Measurements from ENCODE around the gene SPATA17. TPM values are rescaled to one million over a fixed set of nuclear protein-coding genes. Genes with fewer than 3 reads are reported as not detected.

The SPATA17 gene
- total RNA-seq, 4 donors from 2014 or later: 0.07 to 0.49 TPM; not detected in 2

GRCh38 chr1:217876896-217877295, 245.8 kb downstream of the SPATA17 start:
- no peaks in the 10 kb centered on the region for H3K4me1 ChIP-seq
- in situ Hi-C loops (cut with MboI; ENCODE audit: low sequenced_read_pairs in 4 of 4) (loop anchor here in 1 of 4 donors (10.0 kb wide), 1 partner anchor 58 kb away; no protein-coding TSS in a partner anchor), intact Hi-C loops (cut with DNase I; ENCODE audit: low total_unique reads) (no loop called here)
- H3K27me3 ChIP-seq: no peaks in the 10 kb centered on the region
- H3K27ac ChIP-seq: no peak overlapping the region
- no peak for TF ChIP-seq POLR2A (IDR thresholded peaks at IDR 0.05)
- TF ChIP-seq CTCF (IDR thresholded peaks at IDR 0.05 in 4 of 5, conservative IDR thresholded peaks at IDR 0.05 in 1 of 5): no peak
- DNase-seq (no peak), ATAC-seq (no peak)
- H3K4me3 ChIP-seq: no peak overlapping the region
- H3K9me3 ChIP-seq: no peaks in the 10 kb centered on the region
- H3K36me3 ChIP-seq: no peaks in the 10 kb centered on the region

- Histone ChIP-seq H3K36me3 (no peaks in the 10 kb centered on the region), H3K4me1 (no peaks in the 10 kb centered on the region)
- intact Hi-C loops (cut with DNase I; ENCODE audit: low total_unique reads): no loop called here
Measured at GRCh38 chr1:217881131-217881543, 250.0 kb downstream of the SPATA17 start.

GRCh38 chr1:217881607-217882332, 250.6 kb downstream of the SPATA17 start:
- DNase-seq (no peak), ATAC-seq (no peak)
- Histone ChIP-seq H3K4me1 (no peaks in the 10 kb centered on the region), H3K27ac (no peak overlapping the region), H3K4me3 (no peak overlapping the region), H3K27me3 (no peaks in the 10 kb centered on the region), H3K36me3 (no peaks in the 10 kb centered on the region), H3K9me3 (no peaks in the 10 kb centered on the region)
- in situ Hi-C loops (cut with MboI; ENCODE audit: low sequenced_read_pairs in 4 of 4): no loop called here
- intact Hi-C loops (cut with DNase I; ENCODE audit: low total_unique reads): no loop called here
- no peak for TF ChIP-seq POLR2A (IDR thresholded peaks at IDR 0.05)
- TF ChIP-seq CTCF (IDR thresholded peaks at IDR 0.05 in 4 of 5, conservative IDR thresholded peaks at IDR 0.05 in 1 of 5): no peak

More at GRCh38 chr1:217881131-217881543, 250.0 kb downstream of the SPATA17 start:
- ATAC-seq (no peak), DNase-seq (no peak)
- Histone ChIP-seq H3K4me3 (no peak overlapping the region), H3K27me3 (no peaks in the 10 kb centered on the region), H3K9me3 (no peaks in the 10 kb centered on the region), H3K27ac (no peak overlapping the region)
- TF ChIP-seq CTCF (IDR thresholded peaks at IDR 0.05 in 4 of 5, conservative IDR thresholded peaks at IDR 0.05 in 1 of 5): no peak
- TF ChIP-seq POLR2A (IDR thresholded peaks at IDR 0.05): no peak
- in situ Hi-C loops (cut with MboI; ENCODE audit: low sequenced_read_pairs in 4 of 4): no loop called here

- no peak overlapping the region for H3K4me3 ChIP-seq
- no peaks in the 10 kb centered on the region for H3K27me3 ChIP-seq
- H3K36me3 ChIP-seq: no peaks in the 10 kb centered on the region
- TF ChIP-seq POLR2A (IDR thresholded peaks at IDR 0.05) (no peak), CTCF (IDR thresholded peaks at IDR 0.05 in 4 of 5, conservative IDR thresholded peaks at IDR 0.05 in 1 of 5) (no peak)
- DNase-seq (no peak), ATAC-seq (no peak)
- H3K27ac ChIP-seq: no peak overlapping the region
- no peaks in the 10 kb centered on the region for H3K9me3 ChIP-seq
- H3K4me1 ChIP-seq: no peaks in the 10 kb centered on the region
- intact Hi-C loops (cut with DNase I; ENCODE audit: low total_unique reads) (no loop called here), in situ Hi-C loops (cut with MboI; ENCODE audit: low sequenced_read_pairs in 4 of 4) (no loop called here)
Measured at GRCh38 chr1:217885181-217885580, 254.0 kb downstream of the SPATA17 start.
